MM.1S (cell line): ENCODE data around the gene SLFN11.

Source experiments
- DNase-seq: peaks from one replicate; pipeline ENCODE4 v3.0.0-alpha.2; 2015
- H2AFZ ChIP-seq: fragments of 300-600 bp; sonication (generic); 2 replicates; pipeline ENCODE4 v1.6.0; 2016; ENCODE audit warnings: antibody characterized with exemption, low read length
- H3F3A ChIP-seq: fragments of 300-600 bp; sonication (generic); 2 replicates; pipeline ENCODE4 v1.6.1; 2016; ENCODE audit warnings: mild to moderate bottlenecking, antibody characterized with exemption, low read length, moderate library complexity, mixed read lengths; ENCODE audit not compliant: insufficient read depth
- H3K27ac ChIP-seq: fragments of 300-600 bp; sonication (generic); 2 replicates; pipeline ENCODE4 v1.5.1; 2016; ENCODE audit warnings: mild to moderate bottlenecking, low read length
- H3K27me3 ChIP-seq: fragments of 300-600 bp; sonication (generic); replicated peaks from 2 replicates; pipeline ENCODE4 v1.6.0; 2016; ENCODE audit warnings: low read length; ENCODE audit not compliant: insufficient read depth
- H3K36me3 ChIP-seq: fragments of 300-600 bp; sonication (generic); replicated peaks from 2 replicates; pipeline ENCODE4 v1.6.1; 2016; ENCODE audit warnings: mild to moderate bottlenecking, low read length, mixed read lengths; ENCODE audit not compliant: insufficient read depth
- H3K4me1 ChIP-seq: fragments of 300-600 bp; sonication (generic); 2 replicates; pipeline ENCODE4 v1.6.1; 2016; ENCODE audit warnings: low read length, mixed read lengths
- H3K4me2 ChIP-seq: fragments of 300-600 bp; sonication (generic); 2 replicates; pipeline ENCODE4 v1.6.0; 2016; ENCODE audit warnings: low read depth, low read length
- H3K4me3 ChIP-seq: fragments of 300-600 bp; sonication (generic); 2 replicates; pipeline ENCODE4 v1.5.1; 2016; ENCODE audit warnings: low read length, mixed read lengths
- H3K79me2 ChIP-seq: fragments of 300-600 bp; sonication (generic); 2 replicates; pipeline ENCODE4 v1.6.1; 2016; ENCODE audit warnings: mixed run types, low read length, mixed read lengths
- H3K9ac ChIP-seq: fragments of 300-600 bp; sonication (generic); 2 replicates; pipeline ENCODE4 v1.6.1; 2016; ENCODE audit warnings: low read length, mixed read lengths
- H3K9me2 ChIP-seq: fragments of 300-600 bp; sonication (generic); replicated peaks from 2 replicates; pipeline ENCODE4 v1.6.1; 2016; ENCODE audit warnings: mild to moderate bottlenecking, low read length, mixed read lengths; ENCODE audit not compliant: insufficient read depth
- H3K9me3 ChIP-seq: fragments of 300-600 bp; sonication (generic); replicated peaks from 2 replicates; pipeline ENCODE4 v1.6.1; 2016; ENCODE audit warnings: mild to moderate bottlenecking, low read length, mixed read lengths; ENCODE audit not compliant: insufficient read depth
- H4K20me1 ChIP-seq: fragments of 300-600 bp; sonication (generic); 2 replicates; pipeline ENCODE4 v1.6.1; 2016; ENCODE audit warnings: mild to moderate bottlenecking, low read length, moderate library complexity, mixed read lengths; ENCODE audit not compliant: insufficient read depth
- EZH2 ChIP-seq: fragments of 300-600 bp; sonication (generic); optimal IDR thresholded peaks from 2 replicates; pipeline ENCODE3; 2017; ENCODE audit warnings: low read depth, mild to moderate bottlenecking, antibody characterized with exemption, low read length, mixed read lengths
- EZH2phosphoT487 ChIP-seq: fragments of 300-600 bp; sonication (generic); IDR thresholded peaks from 2 replicates; pipeline ENCODE4 v1.6.1; 2018; ENCODE audit warnings: antibody characterized with exemption, low read length
- TF ChIP-seq, protein P1 (sequence below): fragments of 300-600 bp; sonication (generic); IDR thresholded peaks from 2 replicates; pipeline ENCODE4 v1.5.1; 2016; ENCODE audit warnings: antibody characterized with exemption, low read length, mixed read lengths

Gene SLFN11

GRCh38 chr17:35414247-35414646 lies 40.8 kb upstream of the SLFN11 start:
- Histone ChIP-seq H3K27ac (no peak overlapping the region), H2AFZ (no peak overlapping the region), H3K79me2 (no peaks in the 10 kb centered on the region), H3K27me3 (no peaks in the 10 kb centered on the region), H3K4me1 (no peaks in the 10 kb centered on the region), H3K4me2 (no peak overlapping the region), H3K9me2 (no peaks in the 10 kb centered on the region), H4K20me1 (no peaks in the 10 kb centered on the region), H3F3A (no peaks in the 10 kb centered on the region), H3K36me3 (0 out of 2 replicates have a peak, but pooled peaks cover 2% of the 10 kb centered on the region), H3K9ac (no peak overlapping the region), H3K9me3 (no peaks in the 10 kb centered on the region), H3K4me3 (no peak overlapping the region)
- TF ChIP-seq, protein P1, sequence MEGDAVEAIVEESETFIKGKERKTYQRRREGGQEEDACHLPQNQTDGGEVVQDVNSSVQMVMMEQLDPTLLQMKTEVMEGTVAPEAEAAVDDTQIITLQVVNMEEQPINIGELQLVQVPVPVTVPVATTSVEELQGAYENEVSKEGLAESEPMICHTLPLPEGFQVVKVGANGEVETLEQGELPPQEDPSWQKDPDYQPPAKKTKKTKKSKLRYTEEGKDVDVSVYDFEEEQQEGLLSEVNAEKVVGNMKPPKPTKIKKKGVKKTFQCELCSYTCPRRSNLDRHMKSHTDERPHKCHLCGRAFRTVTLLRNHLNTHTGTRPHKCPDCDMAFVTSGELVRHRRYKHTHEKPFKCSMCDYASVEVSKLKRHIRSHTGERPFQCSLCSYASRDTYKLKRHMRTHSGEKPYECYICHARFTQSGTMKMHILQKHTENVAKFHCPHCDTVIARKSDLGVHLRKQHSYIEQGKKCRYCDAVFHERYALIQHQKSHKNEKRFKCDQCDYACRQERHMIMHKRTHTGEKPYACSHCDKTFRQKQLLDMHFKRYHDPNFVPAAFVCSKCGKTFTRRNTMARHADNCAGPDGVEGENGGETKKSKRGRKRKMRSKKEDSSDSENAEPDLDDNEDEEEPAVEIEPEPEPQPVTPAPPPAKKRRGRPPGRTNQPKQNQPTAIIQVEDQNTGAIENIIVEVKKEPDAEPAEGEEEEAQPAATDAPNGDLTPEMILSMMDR, result no peak
- TF ChIP-seq EZH2phosphoT487 (no peak), EZH2 (no peak)
- DNase-seq, result no peak

GRCh38 chr17:35407531-35407930 lies 34.1 kb upstream of the SLFN11 start:
- Histone ChIP-seq H3K4me1 (no peaks in the 10 kb centered on the region), H3F3A (no peaks in the 10 kb centered on the region), H3K4me3 (no peak overlapping the region), H2AFZ (no peak overlapping the region), H4K20me1 (no peaks in the 10 kb centered on the region), H3K27ac (no peak overlapping the region), H3K9ac (no peak overlapping the region), H3K79me2 (no peaks in the 10 kb centered on the region), H3K4me2 (no peak overlapping the region), H3K36me3 (no peaks in the 10 kb centered on the region), H3K27me3 (no peaks in the 10 kb centered on the region), H3K9me3 (no peaks in the 10 kb centered on the region), H3K9me2 (no peaks in the 10 kb centered on the region)
- no peak for DNase-seq
- TF ChIP-seq EZH2 (no peak), EZH2phosphoT487 (no peak)
- TF ChIP-seq, protein P1, result no peak

- Histone ChIP-seq H4K20me1 (no peaks in the 10 kb centered on the region), H3K79me2 (no peaks in the 10 kb centered on the region), H3K36me3 (no peaks in the 10 kb centered on the region), H2AFZ (no peak overlapping the region), H3K27me3 (no peaks in the 10 kb centered on the region), H3K9me2 (no peaks in the 10 kb centered on the region), H3K27ac (no peak overlapping the region), H3K4me1 (no peaks in the 10 kb centered on the region), H3F3A (no peaks in the 10 kb centered on the region), H3K9me3 (no peaks in the 10 kb centered on the region), H3K4me2 (no peak overlapping the region), H3K9ac (no peak overlapping the region), H3K4me3 (no peak overlapping the region)
- no peak for DNase-seq
- TF ChIP-seq EZH2phosphoT487 (no peak), EZH2 (no peak)
- TF ChIP-seq, protein P1, result no peak
These were observed 33.1 kb upstream of the SLFN11 start for GRCh38 chr17:35406568-35406967.
